K562 (cell line): ENCODE measurements around the gene DIAPH1. TPM values are rescaled to one million over a fixed set of nuclear protein-coding genes. Genes with fewer than 3 reads are reported as not detected.

ENCODE experiments used
- AFF4 ChIP-seq: sonication (generic); formaldehyde crosslinking; IDR thresholded peaks from 2 replicates; pipeline ENCODE4 v1.8.0; 2023; ENCODE audit warnings: mild to moderate bottlenecking, missing genetic modification reagents
- CC2D1A ChIP-seq: fragments of 450-650 bp; IDR thresholded peaks from 2 replicates; pipeline ENCODE4 v1.6.1; 2017; ENCODE audit warnings: mild to moderate bottlenecking
- CREB1 ChIP-seq, 2 experiments: sonication (generic) in 1 of 2; formaldehyde crosslinking in 1 of 2; IDR thresholded peaks; 2 replicates each; pipeline versions ENCODE4 v1.6.1 to v1.8.0; 2012 to 2022; ENCODE audit warnings: inconsistent platforms in 1 of 2, mild to moderate bottlenecking in 1 of 2, missing genetic modification reagents in 1 of 2, moderate library complexity in 1 of 2
- ETS2 ChIP-seq: IDR thresholded peaks from 2 replicates; pipeline ENCODE4 v1.6.1; 2016; ENCODE audit warnings: borderline replicate concordance, missing genetic modification characterization, mild to moderate bottlenecking, moderate library complexity, missing compliant biosample characterization; ENCODE audit not compliant: poor library complexity, severe bottlenecking
- PHF8 ChIP-seq: fragments of 200-600 bp; sonication (generic); IDR thresholded peaks from 2 replicates; pipeline ENCODE4 v1.6.1; 2012; ENCODE audit warnings: mixed run types, mild to moderate bottlenecking, inconsistent platforms, low read length, moderate library complexity, borderline replicate concordance
- SMARCE1 ChIP-seq: fragments of 450-650 bp; IDR thresholded peaks from 2 replicates; pipeline ENCODE4 v1.7.1; 2016; ENCODE audit warnings: mild to moderate bottlenecking
- TSC22D4 ChIP-seq: fragments of 450-650 bp; IDR thresholded peaks from 2 replicates; pipeline ENCODE4 v1.6.1; 2016; ENCODE audit warnings: missing genetic modification characterization, missing biosample characterization, control low read depth
- polyA plus RNA-seq, 8 experiments: library from polyadenylated mRNA; depleted of rRNA in 4 of 8; stranded (reverse) in 5 of 8; unstranded in 3 of 8; fragments of >200 nt; fragmentation: Nextera tagmentation in 2 of 8; fragmentation: Illumina TruSeq in 1 of 8; extraction: Ambion mirVana in 2 of 8; extraction: Trizol in 1 of 8; gene quantifications; 2 replicates each; pipeline versions ENCODE4 v1.2.1 to v1.2.3, GENCODE V29; 2011 to 2014; ENCODE audit warnings: inconsistent platforms in 1 of 8, missing spikeins in 1 of 8
- total RNA-seq, 7 experiments: library from RNA; depleted of rRNA in 6 of 7; stranded (reverse); fragments of >200 nt in 6 of 7; fragmentation: Illumina TruSeq in 2 of 7; extraction: Trizol in 2 of 7; gene quantifications; 2 replicates each; pipeline versions ENCODE4 v1.2.1 to v1.2.3, GENCODE V29; 2011 to 2021; ENCODE audit warnings: low replicate concordance in 1 of 7
- TF ChIP-seq, protein P1 (sequence below), 3 experiments: fragments of 200-800 bp in 1 of 3; fragments of 250-450 bp in 1 of 3; fragments of 450-650 bp in 1 of 3; sonication (Bioruptor Pico) in 1 of 3; sonication (Bioruptor generic) in 1 of 3; formaldehyde crosslinking in 1 of 3; IDR thresholded peaks; 2 replicates each; pipeline versions ENCODE4 v1.6.1 to v1.8.0; 2016 to 2022; ENCODE audit warnings: mild to moderate bottlenecking in 2 of 3, missing genetic modification characterization in 2 of 3, missing compliant biosample characterization in 1 of 3, moderate library complexity in 1 of 3
- TF ChIP-seq, protein P2 (sequence below): fragments of 450-650 bp; IDR thresholded peaks from 2 replicates; pipeline ENCODE4 v1.6.1; 2017; ENCODE audit warnings: antibody characterized with exemption, mild to moderate bottlenecking

DIAPH1 gene
- total and polyA plus RNA-seq, 9 of the 15 experiments (the other 6 are each of a cell fraction or from before 2014, with no cell fraction given): 60.8 to 328 (median 97.8) TPM

- TF ChIP-seq, protein P1, sequence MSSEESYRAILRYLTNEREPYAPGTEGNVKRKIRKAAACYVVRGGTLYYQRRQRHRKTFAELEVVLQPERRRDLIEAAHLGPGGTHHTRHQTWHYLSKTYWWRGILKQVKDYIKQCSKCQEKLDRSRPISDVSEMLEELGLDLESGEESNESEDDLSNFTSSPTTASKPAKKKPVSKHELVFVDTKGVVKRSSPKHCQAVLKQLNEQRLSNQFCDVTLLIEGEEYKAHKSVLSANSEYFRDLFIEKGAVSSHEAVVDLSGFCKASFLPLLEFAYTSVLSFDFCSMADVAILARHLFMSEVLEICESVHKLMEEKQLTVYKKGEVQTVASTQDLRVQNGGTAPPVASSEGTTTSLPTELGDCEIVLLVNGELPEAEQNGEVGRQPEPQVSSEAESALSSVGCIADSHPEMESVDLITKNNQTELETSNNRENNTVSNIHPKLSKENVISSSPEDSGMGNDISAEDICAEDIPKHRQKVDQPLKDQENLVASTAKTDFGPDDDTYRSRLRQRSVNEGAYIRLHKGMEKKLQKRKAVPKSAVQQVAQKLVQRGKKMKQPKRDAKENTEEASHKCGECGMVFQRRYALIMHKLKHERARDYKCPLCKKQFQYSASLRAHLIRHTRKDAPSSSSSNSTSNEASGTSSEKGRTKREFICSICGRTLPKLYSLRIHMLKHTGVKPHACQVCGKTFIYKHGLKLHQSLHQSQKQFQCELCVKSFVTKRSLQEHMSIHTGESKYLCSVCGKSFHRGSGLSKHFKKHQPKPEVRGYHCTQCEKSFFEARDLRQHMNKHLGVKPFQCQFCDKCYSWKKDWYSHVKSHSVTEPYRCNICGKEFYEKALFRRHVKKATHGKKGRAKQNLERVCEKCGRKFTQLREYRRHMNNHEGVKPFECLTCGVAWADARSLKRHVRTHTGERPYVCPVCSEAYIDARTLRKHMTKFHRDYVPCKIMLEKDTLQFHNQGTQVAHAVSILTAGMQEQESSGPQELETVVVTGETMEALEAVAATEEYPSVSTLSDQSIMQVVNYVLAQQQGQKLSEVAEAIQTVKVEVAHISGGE (CRISPR knock-in tag; IDR thresholded peaks at IDR 0.05): no peak
- TF ChIP-seq, protein P2, sequence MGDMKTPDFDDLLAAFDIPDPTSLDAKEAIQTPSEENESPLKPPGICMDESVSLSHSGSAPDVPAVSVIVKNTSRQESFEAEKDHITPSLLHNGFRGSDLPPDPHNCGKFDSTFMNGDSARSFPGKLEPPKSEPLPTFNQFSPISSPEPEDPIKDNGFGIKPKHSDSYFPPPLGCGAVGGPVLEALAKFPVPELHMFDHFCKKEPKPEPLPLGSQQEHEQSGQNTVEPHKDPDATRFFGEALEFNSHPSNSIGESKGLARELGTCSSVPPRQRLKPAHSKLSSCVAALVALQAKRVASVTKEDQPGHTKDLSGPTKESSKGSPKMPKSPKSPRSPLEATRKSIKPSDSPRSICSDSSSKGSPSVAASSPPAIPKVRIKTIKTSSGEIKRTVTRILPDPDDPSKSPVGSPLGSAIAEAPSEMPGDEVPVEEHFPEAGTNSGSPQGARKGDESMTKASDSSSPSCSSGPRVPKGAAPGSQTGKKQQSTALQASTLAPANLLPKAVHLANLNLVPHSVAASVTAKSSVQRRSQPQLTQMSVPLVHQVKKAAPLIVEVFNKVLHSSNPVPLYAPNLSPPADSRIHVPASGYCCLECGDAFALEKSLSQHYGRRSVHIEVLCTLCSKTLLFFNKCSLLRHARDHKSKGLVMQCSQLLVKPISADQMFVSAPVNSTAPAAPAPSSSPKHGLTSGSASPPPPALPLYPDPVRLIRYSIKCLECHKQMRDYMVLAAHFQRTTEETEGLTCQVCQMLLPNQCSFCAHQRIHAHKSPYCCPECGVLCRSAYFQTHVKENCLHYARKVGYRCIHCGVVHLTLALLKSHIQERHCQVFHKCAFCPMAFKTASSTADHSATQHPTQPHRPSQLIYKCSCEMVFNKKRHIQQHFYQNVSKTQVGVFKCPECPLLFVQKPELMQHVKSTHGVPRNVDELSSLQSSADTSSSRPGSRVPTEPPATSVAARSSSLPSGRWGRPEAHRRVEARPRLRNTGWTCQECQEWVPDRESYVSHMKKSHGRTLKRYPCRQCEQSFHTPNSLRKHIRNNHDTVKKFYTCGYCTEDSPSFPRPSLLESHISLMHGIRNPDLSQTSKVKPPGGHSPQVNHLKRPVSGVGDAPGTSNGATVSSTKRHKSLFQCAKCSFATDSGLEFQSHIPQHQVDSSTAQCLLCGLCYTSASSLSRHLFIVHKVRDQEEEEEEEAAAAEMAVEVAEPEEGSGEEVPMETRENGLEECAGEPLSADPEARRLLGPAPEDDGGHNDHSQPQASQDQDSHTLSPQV: no peak
- TF ChIP-seq CREB1 (IDR thresholded peaks at IDR 0.05): no peak
- no peak for TF ChIP-seq CREB1 (CRISPR knock-in tag; IDR thresholded peaks at IDR 0.05)
- no peak for TF ChIP-seq PHF8
- no peak for TF ChIP-seq SMARCE1
- TF ChIP-seq AFF4 (CRISPR knock-in tag): no peak
- TF ChIP-seq ETS2: no peak
- no peak for TF ChIP-seq CC2D1A
- TF ChIP-seq TSC22D4 (tag): no peak
Measured at GRCh38 chr5:141515141-141515540, 103.7 kb downstream of the DIAPH1 start (continued).
